Measurements from ENCODE around the gene VSNL1.

- TF ChIP-seq, protein P1, sequence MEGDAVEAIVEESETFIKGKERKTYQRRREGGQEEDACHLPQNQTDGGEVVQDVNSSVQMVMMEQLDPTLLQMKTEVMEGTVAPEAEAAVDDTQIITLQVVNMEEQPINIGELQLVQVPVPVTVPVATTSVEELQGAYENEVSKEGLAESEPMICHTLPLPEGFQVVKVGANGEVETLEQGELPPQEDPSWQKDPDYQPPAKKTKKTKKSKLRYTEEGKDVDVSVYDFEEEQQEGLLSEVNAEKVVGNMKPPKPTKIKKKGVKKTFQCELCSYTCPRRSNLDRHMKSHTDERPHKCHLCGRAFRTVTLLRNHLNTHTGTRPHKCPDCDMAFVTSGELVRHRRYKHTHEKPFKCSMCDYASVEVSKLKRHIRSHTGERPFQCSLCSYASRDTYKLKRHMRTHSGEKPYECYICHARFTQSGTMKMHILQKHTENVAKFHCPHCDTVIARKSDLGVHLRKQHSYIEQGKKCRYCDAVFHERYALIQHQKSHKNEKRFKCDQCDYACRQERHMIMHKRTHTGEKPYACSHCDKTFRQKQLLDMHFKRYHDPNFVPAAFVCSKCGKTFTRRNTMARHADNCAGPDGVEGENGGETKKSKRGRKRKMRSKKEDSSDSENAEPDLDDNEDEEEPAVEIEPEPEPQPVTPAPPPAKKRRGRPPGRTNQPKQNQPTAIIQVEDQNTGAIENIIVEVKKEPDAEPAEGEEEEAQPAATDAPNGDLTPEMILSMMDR (IDR thresholded peaks at IDR 0.05) = no peak
- TF ChIP-seq POLR2AphosphoS5 (IDR thresholded peaks at IDR 0.05; ENCODE audit: insufficient read depth in 1 of 2, low read depth in 1 of 2) (no peak), POLR2A (IDR thresholded peaks at IDR 0.05) (no peak)
Measured at GRCh38 chr2:17541531-17541950, 1.0 kb downstream of the VSNL1 start.

All from vagina (tissue), 2 donors.